UCSD-AML1 (cell line): ENCODE measurements around the gene TCP11X2.
A peak's percentile ranks its signal among the peaks of the same experiment; 100 is the strongest.
"Not testable (repeated sequence)": the region's sequence is repeated elsewhere in the genome, so short reads cannot be mapped to it uniquely, and the experiment has no call there.

Experiments
- DNase-seq: peaks from one replicate; lab custom pipeline; 2025; ENCODE audit not compliant: unreplicated experiment; lab: John Stamatoyannopoulos, UW

The TCP11X2 gene

DNA sequence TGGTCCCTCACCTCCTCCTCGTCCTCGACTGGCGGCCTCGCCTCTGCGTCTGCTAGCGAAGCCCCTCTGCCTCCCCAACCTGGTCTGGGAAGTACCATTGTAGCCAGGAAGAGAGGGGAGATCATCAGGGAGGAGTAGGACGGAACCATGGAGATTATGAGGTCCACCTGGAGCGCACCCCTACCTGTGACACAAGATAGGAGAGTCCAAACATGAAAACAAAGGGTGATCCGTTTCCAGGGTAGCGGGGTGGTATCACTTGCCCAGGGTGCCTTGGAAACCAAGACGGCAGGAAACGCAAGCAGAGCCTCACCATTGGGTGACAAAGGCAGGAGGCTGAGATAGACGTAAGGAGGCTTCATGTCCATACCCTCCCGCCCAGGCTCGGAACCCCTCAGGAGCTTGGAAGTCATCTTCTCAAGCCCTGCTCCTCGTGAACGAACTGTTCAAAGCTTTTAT, at the start of gene TCP11X2:
Gene TCP11X2 (minus strand): TSS at position 51 of the 459 bp plus-strand sequence.
- not testable (repeated sequence) for DNase-seq

DNA sequence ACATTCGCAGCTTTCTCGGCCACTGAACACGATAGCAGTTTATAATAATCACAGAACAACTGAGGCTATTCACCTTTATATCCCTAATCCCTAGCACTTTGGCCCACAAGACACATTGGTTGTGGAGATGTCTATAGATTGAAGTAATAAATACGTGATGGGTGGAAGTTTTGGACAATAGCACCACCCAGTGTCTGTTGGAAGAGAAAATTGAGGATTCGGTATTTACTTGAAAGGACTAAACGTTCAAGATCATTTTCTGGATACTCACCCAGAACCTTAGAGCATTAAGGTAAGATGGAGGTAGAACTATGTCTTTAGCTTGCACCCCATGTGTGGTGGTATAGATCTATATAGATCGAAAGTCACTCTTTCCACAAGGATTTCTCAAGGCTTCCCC, 45.7 kb upstream of the TCP11X2 start:
- no peak for DNase-seq

DNA sequence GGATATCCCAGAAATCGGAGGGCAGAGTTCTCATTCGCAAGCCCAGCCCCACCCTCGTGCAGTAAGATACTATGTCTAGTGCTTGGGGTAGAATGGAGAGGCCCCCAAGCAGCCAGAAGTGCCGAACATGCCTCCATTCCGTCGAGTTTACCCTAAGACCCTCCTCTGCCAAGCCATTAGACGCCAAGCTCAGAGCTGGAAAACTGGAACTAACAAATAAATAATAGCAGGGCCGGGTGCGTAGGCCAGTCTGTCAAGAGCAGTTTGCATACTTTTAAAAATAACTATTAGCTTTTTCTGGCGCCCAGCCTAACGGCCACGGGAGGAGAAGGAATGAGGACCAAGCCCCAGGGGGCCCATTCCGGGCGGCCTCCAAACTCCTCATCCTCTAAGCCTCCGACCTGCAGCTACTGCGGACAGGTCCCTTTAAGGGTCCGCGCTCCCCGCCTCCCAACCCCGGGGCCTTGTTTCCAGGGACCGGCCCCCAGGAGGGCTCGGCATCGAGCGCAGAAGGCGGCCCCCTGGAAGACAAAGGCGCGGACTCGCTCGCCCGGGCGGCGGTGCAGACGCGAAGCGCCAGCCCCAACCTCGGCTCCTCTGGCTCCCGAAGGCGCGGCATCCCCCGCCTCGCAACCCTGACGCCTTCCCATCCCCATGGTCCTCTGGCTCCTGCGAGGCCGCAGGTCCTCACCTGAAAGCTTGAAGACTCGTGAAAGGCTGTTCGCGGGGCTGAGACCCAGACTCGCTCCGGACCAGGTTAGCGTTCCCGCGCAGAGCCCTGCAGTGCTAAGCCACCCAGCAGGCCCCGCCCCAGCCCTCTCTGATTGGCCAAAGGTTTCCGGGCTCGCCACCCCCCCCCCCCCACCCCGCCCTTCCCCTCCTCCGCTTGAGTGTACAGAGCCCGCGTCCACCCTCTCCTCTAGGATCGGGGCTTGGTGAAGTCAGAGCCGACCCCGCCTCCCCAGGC, 44.6 kb upstream of the TCP11X2 start, which contains the start of gene TMSB15A:
Gene TMSB15A (minus strand): TSS at position 765 of the 967 bp plus-strand sequence.
- DNase-seq: peak; percentile 29

DNA sequence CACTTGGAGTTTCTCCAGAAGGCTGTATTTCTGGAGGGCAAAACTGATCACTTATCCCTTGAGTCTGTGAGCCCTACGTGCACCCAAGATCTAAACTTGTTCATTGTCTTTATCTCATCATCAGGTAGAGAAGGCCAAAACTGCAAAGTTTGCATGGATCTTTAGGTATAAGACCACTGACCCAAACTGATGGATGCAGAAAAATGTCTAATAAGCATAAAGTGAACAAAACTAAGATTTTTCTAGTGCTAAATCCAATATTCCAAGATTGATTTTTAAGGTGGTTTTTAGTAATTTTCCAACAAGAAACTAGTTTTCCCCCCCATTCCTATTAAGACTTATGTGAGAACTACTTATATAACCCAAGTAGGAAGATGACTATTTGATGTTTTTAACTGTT, 42.9 kb upstream of the TCP11X2 start:
- DNase-seq: no peak

DNA sequence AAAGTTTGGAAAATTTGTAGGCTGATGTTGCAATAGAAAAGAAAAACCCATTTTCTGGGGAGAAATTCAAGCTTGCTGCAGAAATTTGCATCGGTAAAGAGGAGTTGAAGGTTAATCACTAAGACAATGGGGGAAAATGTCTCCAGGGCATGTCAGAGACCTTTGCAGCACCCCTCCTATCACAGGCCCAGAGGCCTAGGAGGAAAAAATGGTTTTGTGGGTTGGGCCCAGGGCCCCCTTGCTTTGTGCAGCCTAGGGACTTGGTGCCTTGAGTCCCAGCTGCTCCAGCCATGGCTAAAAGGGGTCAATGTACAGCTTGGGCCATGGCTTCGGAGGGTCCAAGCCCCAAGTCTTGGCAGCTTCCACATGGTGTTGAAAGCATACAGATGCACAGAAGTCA, 27.1 kb upstream of the TCP11X2 start:
- no peak for DNase-seq

DNA sequence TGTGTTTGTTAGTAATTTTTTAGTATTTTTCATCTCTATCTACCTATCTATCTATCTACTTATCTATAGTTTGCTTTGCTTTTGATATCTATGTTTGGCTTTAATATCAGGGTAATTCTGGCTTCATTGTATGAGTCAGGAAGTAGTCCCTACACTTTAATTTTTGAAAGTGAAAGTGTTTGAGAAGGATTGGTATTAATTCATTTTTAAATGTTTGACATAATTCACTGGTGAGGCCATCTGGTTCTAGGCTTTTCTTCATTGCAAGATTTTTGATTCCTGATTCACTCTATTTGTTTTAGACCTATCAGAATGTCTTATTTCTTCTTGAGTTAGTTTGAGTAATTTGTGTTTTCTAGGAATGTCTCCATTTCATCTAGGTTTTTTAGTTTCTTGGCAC, 20.2 kb upstream of the TCP11X2 start:
- no peak for DNase-seq

DNA sequence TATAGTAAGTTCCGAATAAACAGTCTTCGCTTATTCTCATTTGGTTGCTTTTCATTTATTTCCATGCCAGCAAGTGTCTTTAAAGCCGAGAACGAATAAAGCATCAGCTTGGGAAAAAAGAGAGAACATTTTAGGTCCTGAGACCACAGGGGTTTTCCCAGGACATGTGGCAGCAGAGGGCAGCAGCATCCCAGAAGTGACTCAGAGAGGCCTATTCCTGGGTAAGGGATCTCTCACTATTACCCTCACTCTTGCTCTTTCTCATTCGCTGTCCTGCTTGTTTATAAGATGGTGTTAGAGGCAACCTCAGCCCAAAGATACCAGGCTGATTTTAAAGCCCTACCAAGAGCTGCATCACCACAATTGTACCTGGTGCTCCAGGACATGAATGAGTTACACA, 7.2 kb upstream of the TCP11X2 start:
- DNase-seq: not testable (repeated sequence)

DNA sequence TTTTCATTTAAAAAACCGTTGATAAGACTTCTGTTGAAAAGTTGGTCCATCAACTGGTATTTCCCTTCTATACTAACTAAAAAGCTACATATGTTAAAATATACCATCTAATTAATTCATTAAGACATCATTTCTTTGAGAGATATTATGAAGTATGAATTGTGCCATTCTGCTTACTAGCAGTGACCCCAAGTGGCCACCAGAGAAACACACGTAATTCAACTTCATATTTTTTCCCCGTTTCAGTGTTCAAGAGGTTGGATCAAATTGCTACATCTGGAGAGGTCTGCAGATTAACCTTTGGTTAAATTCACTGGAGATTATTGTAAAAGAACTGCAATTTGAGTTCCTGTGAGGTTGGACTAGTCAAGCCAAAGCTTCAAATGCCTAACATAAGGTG, 1.4 kb downstream of the TCP11X2 start:
- not testable (repeated sequence) for DNase-seq

DNA sequence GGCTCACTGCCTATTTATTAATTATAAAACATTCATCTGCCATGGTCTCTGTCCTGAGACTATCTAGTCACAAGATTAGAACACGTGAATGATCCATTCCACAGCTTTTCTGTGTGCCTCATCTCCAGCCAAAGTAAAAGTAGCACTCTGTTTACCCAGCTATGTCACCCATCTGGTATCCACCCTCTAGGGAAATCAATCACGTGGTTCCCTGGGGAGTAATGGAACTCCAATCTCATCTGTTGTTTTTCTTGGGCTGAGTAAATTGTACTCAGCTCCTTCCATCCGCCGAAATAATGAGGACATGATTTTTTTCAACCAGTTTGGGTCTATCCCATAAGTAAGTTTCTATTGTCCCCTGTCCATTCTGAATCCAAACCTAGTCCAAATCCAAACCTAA, 13.0 kb downstream of the TCP11X2 start:
- DNase-seq: not testable (repeated sequence)

DNA sequence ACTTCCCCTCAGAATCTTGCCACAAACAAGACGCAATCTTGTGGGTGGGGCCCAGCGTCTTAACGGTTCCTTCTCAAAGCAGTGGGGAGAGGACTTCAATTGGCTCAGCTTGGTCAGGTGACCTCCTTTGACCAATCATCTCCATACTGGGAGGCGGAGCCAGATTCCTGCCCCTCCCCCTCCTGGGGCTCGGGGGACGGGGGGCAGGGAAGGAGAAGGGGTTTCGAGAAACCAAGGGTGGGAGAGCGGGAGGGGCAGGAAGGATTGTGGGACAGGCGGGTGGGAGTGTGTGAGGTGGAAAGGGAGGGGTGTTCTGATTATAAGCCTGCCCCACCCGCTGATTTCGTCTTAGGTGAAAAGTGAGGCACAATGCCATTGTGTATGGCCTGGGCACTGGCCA, 31.7 kb downstream of the TCP11X2 start, which contains the start of gene NXF2B:
Gene NXF2B (minus strand): TSS at position 101 of the 400 bp plus-strand sequence. CDS start 59,972 bp downstream, outside the sequence.
- not testable (repeated sequence) for DNase-seq

DNA sequence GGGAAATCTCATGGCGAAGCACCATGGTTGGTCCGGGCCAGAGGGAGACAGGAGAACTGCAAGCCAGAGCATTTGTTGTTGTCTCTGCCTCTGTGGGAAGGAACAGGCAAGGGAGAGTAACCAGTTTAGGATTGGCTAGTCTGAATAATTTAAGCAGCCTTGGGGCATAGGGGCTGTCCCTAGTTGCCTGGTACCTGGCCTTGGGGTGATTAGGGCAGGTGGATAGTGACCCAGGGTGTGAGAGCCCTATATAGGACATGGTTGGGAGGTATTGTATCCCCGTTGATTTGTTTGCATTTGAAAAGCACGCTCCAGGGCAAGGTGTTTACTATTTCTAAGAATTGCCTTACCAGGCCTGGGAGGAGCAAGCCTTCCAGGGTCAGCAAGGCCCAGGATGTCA, 57.1 kb downstream of the TCP11X2 start:
- DNase-seq: not testable (repeated sequence)
